ENCODE measurements around the gene TBC1D19. TPM values are rescaled to one million over a fixed set of nuclear protein-coding genes. Genes with fewer than 3 reads are reported as not detected.
A peak's percentile ranks its signal among the peaks of the same experiment; 100 is the strongest.

Gene TBC1D19
- total RNA-seq, 1 donor from 2014 or later = 17.0 TPM

DNA sequence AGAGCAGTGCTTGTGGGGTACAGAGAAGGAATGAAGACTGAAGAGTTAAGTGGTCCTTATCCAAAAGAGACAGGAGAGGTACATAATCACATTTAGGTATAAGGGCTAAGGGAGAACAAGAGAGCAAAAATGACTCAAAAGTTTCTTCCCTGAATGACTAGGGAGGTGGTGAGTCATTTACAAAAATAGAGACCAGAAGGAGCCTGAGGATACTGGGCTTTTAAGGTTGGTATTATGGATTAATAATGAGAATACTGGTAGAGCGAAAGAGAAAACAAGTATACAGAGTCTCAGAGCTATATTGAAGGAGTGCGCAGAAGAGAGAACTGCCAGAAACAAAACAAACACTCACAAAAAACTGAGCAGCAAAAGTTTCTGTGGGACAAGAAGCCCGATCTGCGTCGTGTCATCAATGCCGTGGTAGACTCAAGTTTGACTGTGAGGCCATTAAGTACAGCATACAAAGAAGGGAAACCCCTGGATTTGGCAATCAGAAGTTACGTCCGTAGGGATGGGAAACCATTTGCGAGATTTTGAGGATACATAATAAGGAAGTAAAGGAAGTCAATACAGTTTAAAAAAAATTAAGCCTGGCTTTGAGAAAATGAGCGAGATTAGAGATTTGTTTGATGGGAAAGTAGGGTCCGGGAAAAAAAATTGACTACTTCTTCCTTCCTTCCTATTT, 147.6 kb downstream of the TBC1D19 start:
- no peak for DNase-seq (ENCODE audit: low spot score)

DNA sequence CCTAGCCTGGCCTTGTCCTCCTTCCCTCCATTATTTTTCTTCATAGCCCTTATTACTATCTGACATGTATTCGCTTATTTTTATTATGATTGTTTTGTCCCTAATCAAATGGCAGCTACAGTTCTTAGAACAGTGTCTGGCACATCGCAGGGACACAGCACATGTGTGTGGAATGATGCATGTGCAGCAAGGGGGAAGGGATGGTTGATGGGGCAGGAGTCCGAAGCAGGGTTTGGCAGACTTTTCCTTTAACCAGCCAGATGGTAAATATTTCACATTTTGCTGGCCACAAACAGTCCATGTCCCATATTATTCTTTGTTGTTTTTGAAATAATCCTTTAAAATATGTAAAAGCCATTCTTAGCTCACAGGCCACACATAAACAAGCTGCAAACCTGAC, 148.5 kb downstream of the TBC1D19 start:
- DNase-seq (ENCODE audit: low spot score) = no peak

DNA sequence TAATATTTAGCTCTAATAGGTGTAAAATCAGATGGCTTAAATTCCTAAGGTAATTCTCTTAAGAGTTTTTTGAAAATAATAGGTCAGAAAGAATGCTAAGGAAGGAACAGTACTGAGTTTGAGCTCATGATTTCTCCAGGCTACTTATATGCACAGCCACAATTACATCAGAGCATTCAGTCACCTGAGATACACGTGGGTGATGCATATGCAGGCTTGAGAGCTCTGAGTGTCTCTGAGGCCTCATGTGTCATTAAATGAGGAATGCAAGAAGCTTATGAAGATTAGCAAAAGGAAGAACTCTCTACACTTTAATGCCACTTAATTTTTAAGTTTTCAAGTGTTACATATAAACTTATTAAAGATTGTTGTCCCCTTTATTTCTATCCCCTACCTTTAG, 152.7 kb downstream of the TBC1D19 start:
- DNase-seq (ENCODE audit: low spot score) = no peak

DNA sequence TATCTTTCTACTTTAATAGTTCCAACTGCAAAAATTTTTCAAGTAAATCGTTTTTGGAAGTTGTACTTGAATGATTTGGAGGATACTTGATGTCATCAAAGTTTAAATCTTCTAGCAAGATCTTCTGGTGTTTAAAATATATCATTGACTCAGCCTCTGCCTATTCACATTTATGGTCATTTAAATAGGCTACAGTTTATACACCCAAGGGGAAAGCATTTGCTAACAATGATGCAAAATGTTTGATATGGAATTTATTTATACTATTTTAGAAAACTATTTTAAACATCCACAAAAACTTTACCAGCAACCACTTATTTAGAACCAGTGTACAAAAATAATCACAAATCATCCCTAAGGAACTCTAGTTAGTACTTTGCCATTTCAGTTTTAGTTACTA, 153.5 kb downstream of the TBC1D19 start:
- DNase-seq (ENCODE audit: low spot score) = no peak

DNA sequence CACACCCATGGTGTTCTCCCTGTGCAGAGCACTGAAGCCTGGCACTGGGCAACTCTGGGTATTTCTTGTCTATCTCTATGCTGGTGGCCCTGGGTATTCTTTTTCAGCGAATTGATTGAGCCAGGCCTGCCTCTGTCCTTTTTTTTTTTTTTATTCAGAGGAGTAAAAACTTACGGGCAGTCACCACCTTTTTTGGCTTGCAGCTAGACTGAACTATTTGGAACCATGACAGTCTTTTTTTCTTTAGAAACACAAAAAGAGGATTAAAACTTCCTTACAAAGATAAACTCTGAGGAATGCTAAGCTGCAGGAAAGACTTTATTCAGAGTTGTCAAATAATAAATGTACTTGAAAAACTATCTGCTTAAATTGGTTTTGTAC, 157.6 kb downstream of the TBC1D19 start:
- no peak for DNase-seq (ENCODE audit: low spot score)

DNA sequence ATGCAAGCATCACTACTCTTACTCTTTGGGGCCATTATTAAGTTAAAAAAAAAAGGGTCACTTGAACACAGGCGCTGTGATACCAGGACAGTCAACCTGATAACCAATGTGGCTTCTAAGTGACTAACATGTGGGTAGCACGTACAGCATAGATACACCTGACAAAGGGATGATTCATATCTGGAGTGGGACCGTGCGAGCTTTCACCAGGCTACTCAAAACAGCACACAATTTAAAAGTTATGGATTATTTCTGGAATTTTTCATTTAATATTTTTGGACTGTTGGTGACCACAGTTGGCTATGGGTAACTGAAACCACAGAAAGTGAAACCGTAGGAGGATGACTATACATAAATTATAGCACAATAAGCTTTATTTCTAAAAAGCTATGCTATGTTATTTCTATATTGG, 162.9 kb downstream of the TBC1D19 start:
- DNase-seq (ENCODE audit: low spot score) = no peak

DNA sequence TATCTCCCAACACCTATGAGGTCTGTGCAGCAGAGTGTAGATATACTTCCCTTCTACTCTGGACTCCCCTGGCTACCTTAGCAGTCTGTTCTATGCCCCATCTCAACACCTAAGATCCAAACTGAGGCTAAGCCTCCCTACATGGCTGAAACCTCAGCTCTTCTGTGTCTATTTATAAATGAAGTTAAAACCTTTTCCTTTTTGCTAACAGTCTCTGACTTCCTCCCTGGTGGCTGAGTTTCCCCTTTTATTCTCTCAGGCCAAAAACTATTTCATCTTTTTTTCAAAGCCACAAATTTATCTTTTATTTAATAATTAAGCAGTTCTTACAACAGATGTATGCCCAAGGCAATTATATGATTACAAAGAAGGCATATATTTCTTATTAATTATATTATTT, 164.9 kb downstream of the TBC1D19 start:
- DNase-seq (ENCODE audit: low spot score) = no peak

DNA sequence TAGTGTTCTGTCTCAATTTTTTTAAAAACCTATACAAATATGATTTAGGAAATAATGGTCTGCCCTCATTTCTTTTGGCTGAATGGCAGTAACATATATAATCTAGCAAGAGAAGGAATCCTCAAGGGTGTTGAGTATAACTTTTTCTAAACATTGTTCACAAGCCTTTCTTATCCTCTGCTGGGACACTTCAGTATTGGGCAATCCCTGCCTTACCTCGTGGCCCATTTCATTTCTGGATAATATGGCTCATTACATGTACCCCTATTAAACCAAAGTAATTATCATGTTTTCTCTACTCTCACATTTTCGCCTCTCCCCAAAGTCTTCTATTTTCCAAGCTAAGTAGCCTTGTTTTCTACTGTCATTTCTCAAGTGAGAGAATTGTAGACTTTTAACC, 166.0 kb downstream of the TBC1D19 start:
- DNase-seq (ENCODE audit: low spot score) = no peak

DNA sequence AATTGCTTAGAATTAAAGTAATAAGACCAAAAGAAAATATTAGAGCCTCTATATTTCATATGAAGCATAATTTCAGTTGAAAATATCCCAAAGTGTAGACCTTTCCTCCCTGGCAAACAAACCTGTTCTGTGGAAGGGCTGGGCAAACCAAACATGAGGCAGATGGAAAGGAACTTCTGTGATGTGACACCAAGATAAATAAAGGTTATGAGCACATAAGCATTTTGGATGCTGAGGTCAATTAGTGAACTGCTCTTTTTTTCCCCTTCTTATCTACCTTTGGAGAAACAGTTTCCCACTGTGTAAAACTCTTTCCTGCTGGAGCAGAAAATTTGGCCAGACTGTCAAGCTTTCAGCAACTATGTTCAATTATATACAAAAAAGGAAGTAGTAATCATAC, 167.1 kb downstream of the TBC1D19 start:
- DNase-seq (ENCODE audit: low spot score) = no peak

DNA sequence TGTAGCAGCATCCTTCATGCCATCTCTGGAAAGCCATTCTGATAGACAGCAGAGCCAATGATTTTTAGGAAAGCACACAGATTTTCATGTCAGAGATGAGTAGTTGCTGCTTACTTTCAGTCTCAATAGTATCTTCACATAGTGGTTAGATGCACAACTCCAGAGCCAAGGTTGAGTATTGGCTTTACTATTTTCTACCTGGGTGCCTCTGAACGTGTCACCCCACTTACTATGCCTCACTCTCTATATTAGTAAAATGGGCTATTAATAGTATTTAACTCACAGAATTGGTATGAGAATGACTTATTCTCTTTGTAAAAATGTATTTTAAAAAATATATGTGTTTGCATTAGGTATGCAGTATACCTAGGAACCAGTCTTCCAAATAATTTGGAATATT, 168.0 kb downstream of the TBC1D19 start:
- DNase-seq (ENCODE audit: low spot score) = no peak

DNA sequence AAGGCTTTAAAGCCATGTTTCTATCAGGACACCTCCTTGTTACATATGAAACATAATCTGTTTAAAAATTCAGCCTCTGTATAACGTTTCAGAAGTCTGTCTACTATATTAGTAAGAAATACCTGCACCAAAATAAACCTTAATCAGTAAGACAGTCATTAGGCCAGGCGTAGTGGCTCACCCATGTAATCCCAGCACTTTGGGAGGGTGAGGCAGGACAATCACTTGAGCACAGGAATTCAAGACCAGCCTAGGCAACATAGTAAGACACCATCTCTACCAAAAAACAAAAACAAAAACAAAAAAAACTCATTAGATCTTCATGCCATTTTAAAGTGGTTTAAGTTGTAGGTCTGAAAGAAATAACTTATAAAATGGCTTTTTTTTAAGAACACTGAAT, 169.3 kb downstream of the TBC1D19 start:
- no peak for DNase-seq (ENCODE audit: low spot score)

DNA sequence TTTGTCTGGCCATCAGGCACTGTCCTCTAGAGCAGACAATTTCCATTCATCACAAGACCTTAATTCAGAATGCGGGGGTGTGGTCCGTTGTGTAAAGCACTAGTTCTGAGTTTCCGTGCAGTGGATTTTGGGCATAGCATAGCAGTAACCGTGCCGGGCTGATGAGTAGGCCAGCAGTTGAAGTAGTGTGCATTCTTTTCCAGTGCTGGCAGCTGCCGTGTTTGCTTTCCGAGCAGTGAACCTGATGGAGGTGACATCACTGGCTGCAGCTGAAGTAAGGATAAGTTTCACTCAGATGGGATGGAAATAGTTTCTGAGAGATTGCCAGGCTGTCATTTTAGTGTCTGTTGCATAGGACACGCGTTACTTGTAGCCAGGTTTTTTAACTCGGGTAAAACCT, 169.7 kb downstream of the TBC1D19 start:
- no peak for DNase-seq (ENCODE audit: low spot score)

DNA sequence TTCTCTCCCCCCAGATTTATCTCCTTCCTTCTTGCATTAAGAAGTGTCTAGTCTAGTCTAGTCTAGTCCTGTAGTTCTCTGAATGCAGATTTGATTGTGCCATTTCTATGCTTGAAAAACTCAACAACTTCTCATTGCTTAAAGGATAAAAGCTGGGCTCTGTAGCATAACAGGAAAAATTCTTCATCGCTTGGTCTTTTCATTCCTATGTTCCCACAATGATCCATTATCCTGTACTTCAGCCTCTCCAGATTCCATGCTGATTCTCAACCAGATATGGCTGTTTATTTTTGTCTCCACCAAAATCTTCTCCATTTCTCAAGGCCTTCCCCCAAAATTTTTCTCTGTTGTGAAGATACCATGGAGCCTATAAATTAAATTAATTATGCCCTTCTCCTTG, 173.9 kb downstream of the TBC1D19 start:
- no peak for DNase-seq (ENCODE audit: low spot score)

DNA sequence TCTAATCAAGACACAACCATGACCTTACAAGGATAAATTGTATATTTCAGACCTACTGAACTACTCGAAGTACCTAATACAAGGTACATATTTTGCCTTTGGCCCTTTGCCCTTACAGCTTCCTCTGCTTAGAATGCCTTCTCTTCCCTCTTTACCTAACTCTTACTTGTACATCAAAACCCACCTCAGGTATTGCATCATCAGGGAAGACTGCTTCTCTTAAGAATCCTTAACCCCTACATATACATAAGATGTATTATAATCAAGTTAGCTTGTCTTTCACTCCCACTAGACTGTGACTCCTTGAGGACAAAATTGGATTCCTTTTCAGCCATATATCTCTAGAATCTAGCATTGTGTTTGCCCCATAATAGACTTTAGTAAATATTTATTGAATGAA, 175.0 kb downstream of the TBC1D19 start:
- no peak for DNase-seq (ENCODE audit: low spot score)

DNA sequence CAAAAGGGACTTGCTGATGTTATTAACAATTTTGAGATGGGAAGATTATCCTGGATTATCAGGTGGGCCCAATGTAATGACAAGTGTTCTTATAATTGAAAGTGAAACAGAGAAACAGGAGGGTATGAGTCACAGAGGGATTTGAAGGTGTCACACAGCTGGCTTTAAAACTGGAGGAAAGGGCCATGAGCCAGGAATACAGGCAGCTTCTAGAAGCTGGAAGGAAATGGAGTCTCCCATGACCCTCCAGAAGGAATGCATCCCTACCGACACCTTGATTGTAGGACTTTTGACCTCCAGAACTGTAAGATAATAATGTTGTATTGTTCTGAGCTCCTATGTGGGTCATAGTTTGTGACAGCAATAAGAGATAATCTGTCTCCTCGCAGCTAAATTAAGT, 178.8 kb downstream of the TBC1D19 start:
- no peak for DNase-seq (ENCODE audit: low spot score)

DNA sequence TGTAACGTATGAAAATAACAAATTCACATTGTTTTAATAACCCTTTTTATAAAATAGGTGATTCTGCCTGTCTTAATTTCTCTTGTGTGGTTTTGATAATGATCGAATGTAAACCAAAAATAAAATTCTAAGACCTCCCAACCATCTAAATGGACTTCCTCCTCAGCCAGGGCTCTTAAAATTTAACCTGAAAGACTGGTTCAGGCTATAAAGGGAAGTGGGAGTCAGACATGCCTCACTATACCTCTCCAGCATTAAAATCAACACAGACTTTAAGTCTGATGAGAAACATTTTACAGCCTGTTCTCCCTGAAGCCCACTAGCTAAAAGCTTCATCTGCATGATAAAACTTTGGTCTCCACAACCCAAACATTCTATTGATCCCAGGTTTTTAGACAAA, 179.2 kb downstream of the TBC1D19 start:
- no peak for DNase-seq (ENCODE audit: low spot score)

DNA sequence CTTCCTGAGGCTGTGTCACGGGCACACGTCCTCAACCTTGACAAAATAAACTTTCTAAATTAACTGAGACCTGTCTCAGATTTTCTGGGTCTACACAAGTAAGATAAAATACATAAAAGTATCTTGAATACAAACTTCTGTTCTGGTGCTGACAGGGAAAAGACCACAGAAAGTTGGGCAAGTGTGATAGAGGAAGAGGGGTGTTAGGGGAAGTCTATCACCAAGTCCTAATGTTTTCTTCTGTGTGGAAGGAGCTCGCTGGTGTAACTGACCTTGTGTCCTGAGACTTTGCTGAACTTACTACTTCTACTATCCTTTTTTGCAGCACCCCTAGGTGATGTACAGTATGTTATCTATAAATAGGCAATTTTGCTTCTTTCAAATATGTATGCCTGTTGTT, 179.8 kb downstream of the TBC1D19 start:
- no peak for DNase-seq (ENCODE audit: low spot score)

DNA sequence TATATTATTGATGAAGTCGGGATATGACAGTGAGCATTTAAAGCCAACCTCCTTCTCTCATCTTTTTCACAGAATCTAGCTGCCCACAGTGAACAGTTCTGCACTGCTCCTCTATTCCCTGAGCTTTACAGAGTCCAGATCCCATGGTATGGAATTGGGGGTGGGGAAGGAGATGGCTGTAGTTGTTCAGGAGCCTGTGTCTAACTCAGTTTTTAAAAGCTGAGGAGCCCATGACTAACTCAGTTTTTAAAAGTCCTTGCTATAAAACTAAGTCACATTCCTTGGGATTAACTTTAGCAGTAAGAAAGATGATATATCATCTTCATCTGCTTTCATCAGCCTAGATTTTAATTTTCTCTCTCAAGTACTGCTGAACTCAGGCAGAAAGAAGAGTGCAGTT, 180.3 kb downstream of the TBC1D19 start:
- DNase-seq (ENCODE audit: low spot score) = no peak

DNA sequence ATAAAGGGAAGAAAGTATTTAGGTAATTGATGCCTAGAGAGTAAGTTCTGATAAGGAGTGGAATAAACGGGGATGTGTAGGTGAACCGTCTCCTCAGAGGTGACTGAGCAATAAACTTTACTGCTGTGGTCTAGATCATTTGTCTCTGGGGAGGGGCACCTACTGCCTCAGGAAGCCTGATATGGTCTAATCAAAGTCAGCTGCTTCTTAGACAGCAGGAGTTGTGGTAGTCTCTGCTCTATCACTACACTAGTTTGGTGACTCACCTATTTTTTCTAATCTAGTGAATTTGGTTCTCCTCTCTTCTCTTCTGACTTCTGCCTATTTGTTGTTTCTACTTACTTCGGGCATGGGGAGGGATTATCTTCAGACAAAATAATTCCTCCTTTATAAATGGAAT, 181.6 kb downstream of the TBC1D19 start:
- no peak for DNase-seq (ENCODE audit: low spot score)

DNA sequence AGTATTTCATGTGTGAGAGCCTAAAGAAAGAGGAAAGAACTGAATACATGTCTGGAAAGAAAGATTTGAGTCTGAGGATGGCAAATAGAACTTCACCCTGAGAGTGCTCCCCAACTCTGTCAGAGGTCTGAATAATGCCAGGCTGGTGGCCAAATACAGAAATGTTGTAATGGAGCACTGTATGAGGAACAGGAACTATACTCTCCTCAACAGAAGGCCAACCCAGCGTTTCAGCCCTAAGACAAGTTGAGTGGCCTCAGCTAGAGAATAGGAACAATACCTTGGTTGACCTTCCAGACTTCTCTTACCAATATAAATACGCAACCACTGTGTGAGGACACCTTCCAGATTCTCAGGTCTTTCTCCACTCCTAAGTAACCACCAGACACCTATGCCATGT, 182.3 kb downstream of the TBC1D19 start:
- no peak for DNase-seq (ENCODE audit: low spot score)

DNA sequence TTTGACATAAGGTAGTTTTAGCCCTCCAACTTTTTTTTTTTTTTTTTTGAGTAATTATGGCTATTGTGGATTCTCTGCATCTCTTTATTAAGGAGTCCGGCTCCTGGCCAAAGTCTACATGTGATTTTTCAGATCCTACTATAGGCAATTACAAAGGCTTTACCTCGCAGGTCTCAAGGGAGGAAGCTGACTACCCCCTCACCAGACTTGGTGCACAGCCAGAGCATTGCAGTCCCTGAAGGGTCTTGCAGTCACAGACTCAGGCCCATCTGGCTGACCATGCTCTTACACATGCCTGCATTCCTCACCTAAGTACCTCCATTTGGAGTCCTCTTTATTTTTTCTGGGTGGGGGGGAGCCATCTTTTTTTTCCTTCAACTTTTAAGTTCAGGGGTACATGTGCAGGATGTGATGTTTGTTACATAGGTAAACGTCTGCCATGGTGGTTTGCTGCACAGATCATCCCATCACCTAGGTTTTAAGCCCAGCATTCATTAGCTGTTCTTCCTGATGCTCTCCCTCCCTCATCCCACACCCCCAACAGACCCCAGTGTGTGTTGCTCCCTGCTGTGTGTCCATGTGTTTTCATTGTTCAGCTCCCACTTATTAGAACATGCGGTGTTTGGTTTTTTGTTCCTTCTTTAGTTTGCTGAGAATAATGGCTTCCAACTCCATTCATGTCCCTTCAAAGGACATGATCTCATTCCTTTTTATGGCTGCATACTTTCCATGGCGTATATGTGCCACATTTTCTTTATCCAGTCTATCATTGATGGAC, 188.4 kb downstream of the TBC1D19 start:
- no peak for DNase-seq (ENCODE audit: low spot score)

DNA sequence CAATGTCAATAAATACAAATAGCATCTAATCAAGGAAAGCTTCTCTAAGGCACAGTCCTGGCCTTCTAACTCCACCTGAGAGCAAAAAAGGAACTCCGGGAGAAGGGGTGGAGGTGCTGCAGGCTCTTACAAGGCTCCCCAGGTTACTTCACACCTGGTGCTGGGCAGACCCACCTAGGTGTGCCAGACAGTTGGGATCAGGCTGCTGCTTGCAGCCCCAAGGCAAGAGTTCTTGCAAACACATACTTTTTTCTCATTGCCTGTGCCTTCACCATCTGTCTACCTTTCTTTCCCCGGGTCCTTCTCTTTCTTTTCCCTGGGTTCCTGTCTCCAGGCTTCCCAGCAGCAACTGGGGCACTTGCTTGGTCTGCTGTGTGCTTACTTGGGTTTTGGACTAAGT, 195.3 kb downstream of the TBC1D19 start:
- no peak for DNase-seq (ENCODE audit: low spot score)

DNA sequence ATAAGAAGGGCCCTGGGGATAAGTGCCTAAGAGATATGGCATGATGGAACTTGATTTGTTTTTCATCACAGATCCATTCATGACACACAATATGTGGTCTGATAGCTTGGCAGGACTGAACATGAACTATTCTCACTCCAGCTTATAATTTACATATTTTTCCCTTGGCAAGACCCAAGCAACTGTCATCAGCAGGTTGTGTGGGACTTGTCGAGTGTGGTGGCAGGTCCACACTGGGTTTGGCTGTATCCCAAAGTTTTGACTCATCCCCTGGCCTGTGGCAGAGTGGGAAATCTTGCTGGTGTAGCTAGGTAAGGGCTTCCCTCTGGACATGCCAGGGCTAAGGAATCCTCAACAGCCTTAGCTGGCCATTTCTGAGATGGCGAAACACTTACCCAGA, 195.8 kb downstream of the TBC1D19 start:
- peak; percentile 65 for DNase-seq (ENCODE audit: low spot score)

DNA sequence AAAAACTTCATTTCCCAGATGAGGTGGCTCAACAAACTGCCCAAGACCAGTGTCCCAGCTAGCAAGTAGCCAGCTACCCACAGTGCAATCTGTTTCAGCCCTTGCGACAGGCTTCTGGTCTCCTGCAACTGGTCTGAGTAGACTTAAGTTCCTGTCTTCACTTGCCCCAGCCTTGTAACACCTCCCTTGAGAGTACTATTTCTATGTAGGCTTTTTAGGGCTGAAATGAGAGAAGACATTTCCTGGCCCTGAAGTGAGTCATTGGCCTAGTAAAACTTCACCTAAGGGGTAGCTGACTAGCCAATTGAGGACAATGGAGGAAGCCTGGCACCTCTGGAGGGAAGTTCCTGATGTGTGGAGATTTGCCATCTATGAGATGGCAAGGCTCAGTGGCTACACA, 196.7 kb downstream of the TBC1D19 start:
- no peak for DNase-seq (ENCODE audit: low spot score)

Data from ureter (tissue), 1 donor.